GM23338 (cell line): ENCODE measurements around the gene MBOAT1. TPM values are rescaled to one million over a fixed set of nuclear protein-coding genes. Genes with fewer than 3 reads are reported as not detected.

ENCODE experiments used
- ATAC-seq: fragments of 200-7000 bp; cut with Tn5 transposase; 3 replicates; pipeline ENCODE4 v1.9.1; 2020
- DNase-seq: peaks from one replicate; pipeline ENCODE4 v3.0.0-alpha.2; 2015; ENCODE audit warnings: low spot score
- H2AFZ ChIP-seq: fragments of 200-600 bp; sonication (generic); 2 replicates; pipeline ENCODE4 v1.8.0; 2016; ENCODE audit warnings: antibody characterized with exemption, mild to moderate bottlenecking, moderate library complexity
- H3F3A ChIP-seq: fragments of 200-600 bp; sonication (generic); replicated peaks from 2 replicates; pipeline ENCODE4 v1.8.0; 2017; ENCODE audit warnings: antibody characterized with exemption, mixed run types, low read depth
- H3K27ac ChIP-seq: fragments of 200-600 bp; sonication (generic); 2 replicates; pipeline ENCODE4 v1.6.1; 2016; ENCODE audit warnings: low read depth
- H3K27me3 ChIP-seq: fragments of 200-600 bp; sonication (generic); 2 replicates; pipeline ENCODE4 v1.8.0; 2016; ENCODE audit warnings: mild to moderate bottlenecking, mixed run types, moderate library complexity; ENCODE audit not compliant: insufficient read depth
- H3K36me3 ChIP-seq: fragments of 200-600 bp; sonication (generic); 2 replicates; pipeline ENCODE4 v1.8.0; 2016; ENCODE audit warnings: mild to moderate bottlenecking; ENCODE audit not compliant: insufficient read depth
- H3K4me1 ChIP-seq: fragments of 200-600 bp; sonication (generic); 2 replicates; pipeline ENCODE4 v1.8.0; 2016; ENCODE audit warnings: mild to moderate bottlenecking, moderate library complexity; ENCODE audit not compliant: insufficient read depth
- H3K4me2 ChIP-seq: fragments of 200-600 bp; sonication (generic); 2 replicates; pipeline ENCODE4 v1.7.1; 2017; ENCODE audit warnings: mixed run types
- H3K4me3 ChIP-seq: fragments of 200-600 bp; sonication (generic); 2 replicates; pipeline ENCODE4 v1.6.1; 2016; ENCODE audit warnings: mixed run types
- H3K79me2 ChIP-seq: fragments of 200-600 bp; sonication (generic); replicated peaks from 2 replicates; pipeline ENCODE4 v1.8.0; 2017; ENCODE audit warnings: mild to moderate bottlenecking; ENCODE audit not compliant: insufficient read depth
- H3K9me2 ChIP-seq: fragments of 200-600 bp; sonication (generic); 2 replicates; pipeline ENCODE4 v1.8.0; 2017; ENCODE audit not compliant: insufficient read depth
- H4K20me1 ChIP-seq: fragments of 200-600 bp; sonication (generic); replicated peaks from 2 replicates; pipeline ENCODE4 v1.8.0; 2017; ENCODE audit warnings: mild to moderate bottlenecking; ENCODE audit not compliant: insufficient read depth
- H3K27ac Mint-ChIP-seq: 2 replicates; pipeline ENCODE4 v1.8.0; 2020; ENCODE audit warnings: inconsistent platforms, mild to moderate bottlenecking, moderate library complexity, mixed read lengths
- H3K27me3 Mint-ChIP-seq: 3 replicates; pipeline ENCODE4 v1.8.0; 2022; ENCODE audit warnings: low read depth, mild to moderate bottlenecking, moderate library complexity, mixed read lengths, inconsistent platforms; ENCODE audit not compliant: insufficient read depth, poor library complexity
- H3K36me3 Mint-ChIP-seq: 3 replicates; pipeline ENCODE4 v1.8.0; 2021; ENCODE audit warnings: low read depth, mild to moderate bottlenecking, inconsistent platforms, moderate library complexity, mixed read lengths
- H3K4me1 Mint-ChIP-seq: 3 replicates; pipeline ENCODE4 v1.8.0; 2020; ENCODE audit warnings: mild to moderate bottlenecking, inconsistent platforms, mixed read lengths
- H3K4me3 Mint-ChIP-seq: 3 replicates; pipeline ENCODE4 v1.8.0; 2021; ENCODE audit warnings: moderate library complexity, mild to moderate bottlenecking, inconsistent platforms, mixed read lengths
- H3K9me3 Mint-ChIP-seq: 3 replicates; pipeline ENCODE4 v1.8.0; 2020; ENCODE audit warnings: moderate library complexity, mild to moderate bottlenecking, inconsistent platforms, mixed read lengths
- EZH2 ChIP-seq: fragments of 200-600 bp; sonication (generic); IDR thresholded peaks from one replicate; pipeline ENCODE4 v1.8.0; 2017; ENCODE audit warnings: antibody characterized with exemption, mild to moderate bottlenecking, low read depth; ENCODE audit not compliant: unreplicated experiment
- JUNB ChIP-seq: IDR thresholded peaks from one replicate; pipeline ENCODE4 v1.6.1; 2016; ENCODE audit warnings: antibody characterized with exemption; ENCODE audit not compliant: unreplicated experiment
- NANOG ChIP-seq: IDR thresholded peaks from 2 replicates; pipeline ENCODE4 v1.6.1; 2016; ENCODE audit warnings: antibody characterized with exemption, borderline replicate concordance
- POLR2AphosphoS5 ChIP-seq: IDR thresholded peaks from 2 replicates; pipeline ENCODE4 v1.6.1; 2016; ENCODE audit warnings: antibody characterized with exemption, low read depth
- ZNF331 ChIP-seq: fragments of 250-450 bp; sonication (Bioruptor Pico); IDR thresholded peaks from 2 replicates; pipeline ENCODE4 v1.5.0; 2020; ENCODE audit warnings: low read depth, mild to moderate bottlenecking, moderate library complexity
- polyA plus RNA-seq: library from polyadenylated mRNA; unstranded; fragments of >200 nt; fragmentation: Nextera tagmentation; extraction: Ambion mirVana; gene quantifications from 2 replicates; pipeline ENCODE4 v1.2.1, GENCODE V29; 2016
- total RNA-seq: library from RNA; depleted of rRNA; stranded (reverse); fragments of >200 nt; shearing (Covaris generic); gene quantifications from 2 replicates; pipeline ENCODE4 v1.2.3, GENCODE V29; 2014
- TF ChIP-seq, protein P1 (sequence below): IDR thresholded peaks from 2 replicates; pipeline ENCODE4 v1.6.1; 2016; ENCODE audit warnings: antibody characterized with exemption
- TF ChIP-seq, protein P2 (sequence below), 2 experiments: fragments of 200-600 bp in 1 of 2; sonication (generic) in 1 of 2; conservative IDR thresholded peaks; 2 replicates each; pipeline versions ENCODE4 v1.5.1 to v1.6.1; 2016 to 2017; ENCODE audit warnings: antibody characterized with exemption in 2 of 2, low read depth in 2 of 2, mild to moderate bottlenecking in 2 of 2, moderate library complexity in 1 of 2
- TF ChIP-seq, protein P3 (sequence below): fragments of 250-450 bp; sonication (Bioruptor Pico); IDR thresholded peaks from 2 replicates; pipeline ENCODE4 v1.5.0; 2020; ENCODE audit warnings: mild to moderate bottlenecking, moderate library complexity

MBOAT1 gene
- total and polyA plus RNA-seq, 2 experiments from 2014 or later = 3.8 to 18.6 TPM

DNA sequence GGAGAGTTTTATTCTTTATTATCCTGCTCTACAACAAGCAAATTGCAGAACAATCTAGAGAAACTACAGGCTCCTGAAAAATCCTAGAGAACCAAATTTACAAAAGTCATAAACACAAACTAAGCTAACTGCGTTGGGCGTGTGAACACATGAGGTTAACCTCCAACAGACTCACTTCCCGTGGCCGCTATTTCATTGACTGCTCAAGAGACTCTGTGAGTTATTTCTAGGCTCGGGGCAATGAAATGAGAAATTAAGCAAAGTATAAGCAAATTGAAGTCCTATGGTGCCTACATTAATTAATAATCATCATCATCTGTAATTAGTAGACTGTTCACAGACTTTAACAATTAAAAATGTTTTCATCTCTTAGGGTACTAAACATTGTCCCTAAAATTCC lies 100.0 kb downstream of the MBOAT1 start:
- Histone ChIP-seq H3K4me1 (0 out of 2 replicates have a peak, but pooled peaks cover 2% of the 10 kb centered on the region), H3K79me2 (no peaks in the 10 kb centered on the region), H3F3A (no peaks in the 10 kb centered on the region), H3K4me3 (no peak overlapping the region), H3K27me3 (no peaks in the 10 kb centered on the region), H3K36me3 (no peaks in the 10 kb centered on the region), H3K4me2 (no peak overlapping the region), H3K9me2 (no peaks in the 10 kb centered on the region), H2AFZ (no peak overlapping the region), H4K20me1 (no peaks in the 10 kb centered on the region), H3K27ac (no peak overlapping the region)
- H3K27ac Mint-ChIP-seq = no peak overlapping the region
- H3K4me1 Mint-ChIP-seq = peaks cover 6% of the 10 kb centered on the region; the same call in 2 of the 3 replicates
- H3K4me3 Mint-ChIP-seq = no peak overlapping the region
- DNase-seq (no peak), ATAC-seq (no peak)
- no peaks in the 10 kb centered on the region; the same call in 2 of the 3 replicates for H3K36me3 Mint-ChIP-seq
- H3K27me3 Mint-ChIP-seq = no peaks in the 10 kb centered on the region
- H3K9me3 Mint-ChIP-seq = no peaks in the 10 kb centered on the region
- TF ChIP-seq NANOG (no peak), POLR2AphosphoS5 (no peak), ZNF331 (CRISPR knock-in tag) (no peak), EZH2 (no peak), JUNB (no peak)
- TF ChIP-seq, protein P1, sequence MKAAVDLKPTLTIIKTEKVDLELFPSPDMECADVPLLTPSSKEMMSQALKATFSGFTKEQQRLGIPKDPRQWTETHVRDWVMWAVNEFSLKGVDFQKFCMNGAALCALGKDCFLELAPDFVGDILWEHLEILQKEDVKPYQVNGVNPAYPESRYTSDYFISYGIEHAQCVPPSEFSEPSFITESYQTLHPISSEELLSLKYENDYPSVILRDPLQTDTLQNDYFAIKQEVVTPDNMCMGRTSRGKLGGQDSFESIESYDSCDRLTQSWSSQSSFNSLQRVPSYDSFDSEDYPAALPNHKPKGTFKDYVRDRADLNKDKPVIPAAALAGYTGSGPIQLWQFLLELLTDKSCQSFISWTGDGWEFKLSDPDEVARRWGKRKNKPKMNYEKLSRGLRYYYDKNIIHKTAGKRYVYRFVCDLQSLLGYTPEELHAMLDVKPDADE = no peak
- TF ChIP-seq, protein P2, sequence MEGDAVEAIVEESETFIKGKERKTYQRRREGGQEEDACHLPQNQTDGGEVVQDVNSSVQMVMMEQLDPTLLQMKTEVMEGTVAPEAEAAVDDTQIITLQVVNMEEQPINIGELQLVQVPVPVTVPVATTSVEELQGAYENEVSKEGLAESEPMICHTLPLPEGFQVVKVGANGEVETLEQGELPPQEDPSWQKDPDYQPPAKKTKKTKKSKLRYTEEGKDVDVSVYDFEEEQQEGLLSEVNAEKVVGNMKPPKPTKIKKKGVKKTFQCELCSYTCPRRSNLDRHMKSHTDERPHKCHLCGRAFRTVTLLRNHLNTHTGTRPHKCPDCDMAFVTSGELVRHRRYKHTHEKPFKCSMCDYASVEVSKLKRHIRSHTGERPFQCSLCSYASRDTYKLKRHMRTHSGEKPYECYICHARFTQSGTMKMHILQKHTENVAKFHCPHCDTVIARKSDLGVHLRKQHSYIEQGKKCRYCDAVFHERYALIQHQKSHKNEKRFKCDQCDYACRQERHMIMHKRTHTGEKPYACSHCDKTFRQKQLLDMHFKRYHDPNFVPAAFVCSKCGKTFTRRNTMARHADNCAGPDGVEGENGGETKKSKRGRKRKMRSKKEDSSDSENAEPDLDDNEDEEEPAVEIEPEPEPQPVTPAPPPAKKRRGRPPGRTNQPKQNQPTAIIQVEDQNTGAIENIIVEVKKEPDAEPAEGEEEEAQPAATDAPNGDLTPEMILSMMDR (conservative IDR thresholded peaks at IDR 0.05; ENCODE audit: low read depth in 2 of 2) = no peak

DNA sequence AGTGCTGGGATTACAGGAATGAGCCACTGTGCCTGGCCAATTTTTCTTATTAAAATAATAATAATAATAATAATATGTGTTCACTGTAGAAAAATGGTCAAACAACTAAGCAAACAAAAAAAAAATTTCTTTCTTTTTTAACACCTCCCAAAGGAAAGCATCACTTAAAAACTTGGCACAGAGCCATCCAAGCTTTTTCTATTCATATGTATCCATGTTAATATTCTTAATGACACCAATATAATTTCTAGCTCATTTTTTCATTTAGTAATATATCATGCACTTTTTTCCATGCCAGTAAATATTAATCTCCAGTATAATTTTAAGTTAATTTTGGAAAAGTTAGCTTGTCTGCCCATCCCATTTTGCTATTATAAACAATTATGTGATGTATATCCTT lies 101.8 kb downstream of the MBOAT1 start:
- Histone ChIP-seq H3K79me2 (no peaks in the 10 kb centered on the region), H3F3A (no peaks in the 10 kb centered on the region), H3K27ac (no peak overlapping the region), H4K20me1 (no peaks in the 10 kb centered on the region), H3K9me2 (no peaks in the 10 kb centered on the region), H3K4me2 (no peak overlapping the region), H3K4me1 (no peaks in the 10 kb centered on the region), H3K27me3 (no peaks in the 10 kb centered on the region), H3K4me3 (no peak overlapping the region), H3K36me3 (no peaks in the 10 kb centered on the region; the same call in 1 of the 2 replicates), H2AFZ (no peak overlapping the region)
- Mint-ChIP-seq H3K36me3 (no peaks in the 10 kb centered on the region; the same call in 2 of the 3 replicates), H3K4me1 (peaks cover 4% of the 10 kb centered on the region; the same call in 2 of the 3 replicates), H3K4me3 (no peak overlapping the region), H3K9me3 (no peaks in the 10 kb centered on the region), H3K27me3 (no peaks in the 10 kb centered on the region), H3K27ac (no peak overlapping the region)
- no peak for TF ChIP-seq ZNF331 (CRISPR knock-in tag)
- ATAC-seq (no peak), DNase-seq (no peak)

DNA sequence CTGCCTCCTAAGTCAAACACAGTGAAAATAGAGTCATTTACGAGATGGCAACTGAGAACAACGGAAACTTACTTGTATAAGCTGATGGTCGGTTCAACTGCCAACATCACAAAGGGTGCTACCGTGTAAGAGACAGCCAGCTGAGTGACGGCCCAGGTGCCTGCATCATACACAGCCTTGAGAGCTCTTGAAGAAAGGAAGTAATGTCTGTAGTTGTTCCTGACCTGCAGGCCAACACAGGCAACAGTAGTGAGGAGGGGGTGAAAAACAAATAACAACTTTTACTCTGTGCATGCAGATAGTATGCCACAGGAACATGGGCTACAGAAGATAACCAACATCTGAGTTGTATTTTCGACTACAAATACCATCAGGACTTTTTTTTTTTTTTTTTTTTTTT lies 102.7 kb downstream of the MBOAT1 start:
- no peaks in the 10 kb centered on the region for H3F3A ChIP-seq
- no peaks in the 10 kb centered on the region; the same call in 2 of the 3 replicates for H3K36me3 Mint-ChIP-seq
- H3K4me2 ChIP-seq = no peak overlapping the region
- no peaks in the 10 kb centered on the region; the same call in 1 of the 2 replicates for H3K36me3 ChIP-seq
- no peak overlapping the region for H3K4me3 Mint-ChIP-seq
- H3K9me2 ChIP-seq = no peaks in the 10 kb centered on the region
- H3K27ac Mint-ChIP-seq = peak overlapping the region; percentile 42; the same call in 1 of the 2 replicates
- no peaks in the 10 kb centered on the region for H3K27me3 ChIP-seq
- no peaks in the 10 kb centered on the region for H3K9me3 Mint-ChIP-seq
- no peak overlapping the region for H2AFZ ChIP-seq
- no peaks in the 10 kb centered on the region for H3K27me3 Mint-ChIP-seq
- H3K4me3 ChIP-seq = no peak overlapping the region
- no peak for DNase-seq
- peaks cover 4% of the 10 kb centered on the region; the same call in 2 of the 3 replicates for H3K4me1 Mint-ChIP-seq
- no peaks in the 10 kb centered on the region for H4K20me1 ChIP-seq
- no peak overlapping the region for H3K27ac ChIP-seq
- no peak for ATAC-seq
- no peaks in the 10 kb centered on the region for H3K79me2 ChIP-seq
- no peaks in the 10 kb centered on the region for H3K4me1 ChIP-seq
- no peak for TF ChIP-seq POLR2AphosphoS5
- TF ChIP-seq, protein P3, sequence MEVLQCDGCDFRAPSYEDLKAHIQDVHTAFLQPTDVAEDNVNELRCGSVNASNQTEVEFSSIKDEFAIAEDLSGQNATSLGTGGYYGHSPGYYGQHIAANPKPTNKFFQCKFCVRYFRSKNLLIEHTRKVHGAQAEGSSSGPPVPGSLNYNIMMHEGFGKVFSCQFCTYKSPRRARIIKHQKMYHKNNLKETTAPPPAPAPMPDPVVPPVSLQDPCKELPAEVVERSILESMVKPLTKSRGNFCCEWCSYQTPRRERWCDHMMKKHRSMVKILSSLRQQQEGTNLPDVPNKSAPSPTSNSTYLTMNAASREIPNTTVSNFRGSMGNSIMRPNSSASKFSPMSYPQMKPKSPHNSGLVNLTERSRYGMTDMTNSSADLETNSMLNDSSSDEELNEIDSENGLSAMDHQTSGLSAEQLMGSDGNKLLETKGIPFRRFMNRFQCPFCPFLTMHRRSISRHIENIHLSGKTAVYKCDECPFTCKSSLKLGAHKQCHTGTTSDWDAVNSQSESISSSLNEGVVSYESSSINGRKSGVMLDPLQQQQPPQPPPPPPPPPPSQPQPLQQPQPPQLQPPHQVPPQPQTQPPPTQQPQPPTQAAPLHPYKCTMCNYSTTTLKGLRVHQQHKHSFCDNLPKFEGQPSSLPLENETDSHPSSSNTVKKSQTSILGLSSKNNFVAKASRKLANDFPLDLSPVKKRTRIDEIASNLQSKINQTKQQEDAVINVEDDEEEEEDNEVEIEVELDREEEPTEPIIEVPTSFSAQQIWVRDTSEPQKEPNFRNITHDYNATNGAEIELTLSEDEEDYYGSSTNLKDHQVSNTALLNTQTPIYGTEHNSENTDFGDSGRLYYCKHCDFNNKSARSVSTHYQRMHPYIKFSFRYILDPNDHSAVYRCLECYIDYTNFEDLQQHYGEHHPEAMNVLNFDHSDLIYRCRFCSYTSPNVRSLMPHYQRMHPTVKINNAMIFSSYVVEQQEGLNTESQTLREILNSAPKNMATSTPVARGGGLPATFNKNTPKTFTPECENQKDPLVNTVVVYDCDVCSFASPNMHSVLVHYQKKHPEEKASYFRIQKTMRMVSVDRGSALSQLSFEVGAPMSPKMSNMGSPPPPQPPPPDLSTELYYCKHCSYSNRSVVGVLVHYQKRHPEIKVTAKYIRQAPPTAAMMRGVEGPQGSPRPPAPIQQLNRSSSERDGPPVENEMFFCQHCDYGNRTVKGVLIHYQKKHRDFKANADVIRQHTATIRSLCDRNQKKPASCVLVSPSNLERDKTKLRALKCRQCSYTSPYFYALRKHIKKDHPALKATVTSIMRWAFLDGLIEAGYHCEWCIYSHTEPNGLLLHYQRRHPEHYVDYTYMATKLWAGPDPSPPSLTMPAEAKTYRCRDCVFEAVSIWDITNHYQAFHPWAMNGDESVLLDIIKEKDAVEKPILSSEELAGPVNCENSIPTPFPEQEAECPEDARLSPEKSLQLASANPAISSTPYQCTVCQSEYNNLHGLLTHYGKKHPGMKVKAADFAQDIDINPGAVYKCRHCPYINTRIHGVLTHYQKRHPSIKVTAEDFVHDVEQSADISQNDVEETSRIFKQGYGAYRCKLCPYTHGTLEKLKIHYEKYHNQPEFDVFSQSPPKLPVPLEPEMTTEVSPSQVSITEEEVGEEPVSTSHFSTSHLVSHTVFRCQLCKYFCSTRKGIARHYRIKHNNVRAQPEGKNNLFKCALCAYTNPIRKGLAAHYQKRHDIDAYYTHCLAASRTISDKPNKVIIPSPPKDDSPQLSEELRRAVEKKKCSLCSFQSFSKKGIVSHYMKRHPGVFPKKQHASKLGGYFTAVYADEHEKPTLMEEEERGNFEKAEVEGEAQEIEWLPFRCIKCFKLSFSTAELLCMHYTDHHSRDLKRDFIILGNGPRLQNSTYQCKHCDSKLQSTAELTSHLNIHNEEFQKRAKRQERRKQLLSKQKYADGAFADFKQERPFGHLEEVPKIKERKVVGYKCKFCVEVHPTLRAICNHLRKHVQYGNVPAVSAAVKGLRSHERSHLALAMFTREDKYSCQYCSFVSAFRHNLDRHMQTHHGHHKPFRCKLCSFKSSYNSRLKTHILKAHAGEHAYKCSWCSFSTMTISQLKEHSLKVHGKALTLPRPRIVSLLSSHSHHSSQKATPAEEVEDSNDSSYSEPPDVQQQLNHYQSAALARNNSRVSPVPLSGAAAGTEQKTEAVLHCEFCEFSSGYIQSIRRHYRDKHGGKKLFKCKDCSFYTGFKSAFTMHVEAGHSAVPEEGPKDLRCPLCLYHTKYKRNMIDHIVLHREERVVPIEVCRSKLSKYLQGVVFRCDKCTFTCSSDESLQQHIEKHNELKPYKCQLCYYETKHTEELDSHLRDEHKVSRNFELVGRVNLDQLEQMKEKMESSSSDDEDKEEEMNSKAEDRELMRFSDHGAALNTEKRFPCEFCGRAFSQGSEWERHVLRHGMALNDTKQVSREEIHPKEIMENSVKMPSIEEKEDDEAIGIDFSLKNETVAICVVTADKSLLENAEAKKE (CRISPR knock-in tag) = no peak
